ENCODE data around the gene DIO1.

- no peak for TF ChIP-seq POLR2A (IDR thresholded peaks at IDR 0.05)
- TF ChIP-seq CTCF (IDR thresholded peaks at IDR 0.05) = peak; percentile 57 to 81 (median 72)
Measured at GRCh38 chr1:53860967-53861411, 33.0 kb upstream of the DIO1 start.

Measured in heart left ventricle (tissue), 13 donors.